Activated naive CD4-positive, alpha-beta T cell treated with anti-CD3 and anti-CD28 coated beads for 36 hours (primary cell): ENCODE data around the gene HACE1. TPM values are rescaled to one million over a fixed set of nuclear protein-coding genes. Genes with fewer than 3 reads are reported as not detected.
"Not testable (repeated sequence)": the region's sequence is repeated elsewhere in the genome, so short reads cannot be mapped to it uniquely, and the experiment has no call there.

ENCODE experiments used
- CTCF ChIA-PET: fragments of 350-600 bp; sonication (Branson Sonifier 250); formaldehyde crosslinking; loops from one replicate; lab custom pipeline; 2021; ENCODE audit warnings: antibody characterized with exemption; lab: Charles Lee
- DNase-seq: peaks from one replicate; pipeline ENCODE4 v3.0.0-alpha.2; 2020
- H3K27ac Mint-ChIP-seq: one replicate; pipeline ENCODE4 v1.8.0; 2021; ENCODE audit warnings: mild to moderate bottlenecking, mixed read lengths
- H3K27me3 Mint-ChIP-seq: one replicate; pipeline ENCODE4 v1.8.0; 2021; ENCODE audit warnings: low read depth, mixed read lengths
- H3K36me3 Mint-ChIP-seq: one replicate; pipeline ENCODE4 v1.8.0; 2021; ENCODE audit warnings: low read depth, mixed read lengths
- H3K4me1 Mint-ChIP-seq: one replicate; pipeline ENCODE4 v1.8.0; 2021; ENCODE audit warnings: low read depth, mixed read lengths
- H3K4me3 Mint-ChIP-seq: one replicate; pipeline ENCODE4 v1.8.0; 2021; ENCODE audit warnings: mild to moderate bottlenecking, moderate library complexity, mixed read lengths
- H3K9me3 Mint-ChIP-seq: one replicate; pipeline ENCODE4 v1.8.0; 2021; ENCODE audit warnings: mixed read lengths
- intact Hi-C: fragments of 100-400 bp; cut with micrococcal nuclease; formaldehyde crosslinking; loops from one replicate; pipeline ENCODE4 v1.15.1; 2023
- total RNA-seq, 2 experiments: library from RNA; stranded (reverse); gene quantifications; one replicate each; pipeline ENCODE4 v1.2.3, GENCODE V29; 2021

HACE1 gene
- total RNA-seq, 2 experiments from 2014 or later: 11.7 to 12.6 TPM

DNA sequence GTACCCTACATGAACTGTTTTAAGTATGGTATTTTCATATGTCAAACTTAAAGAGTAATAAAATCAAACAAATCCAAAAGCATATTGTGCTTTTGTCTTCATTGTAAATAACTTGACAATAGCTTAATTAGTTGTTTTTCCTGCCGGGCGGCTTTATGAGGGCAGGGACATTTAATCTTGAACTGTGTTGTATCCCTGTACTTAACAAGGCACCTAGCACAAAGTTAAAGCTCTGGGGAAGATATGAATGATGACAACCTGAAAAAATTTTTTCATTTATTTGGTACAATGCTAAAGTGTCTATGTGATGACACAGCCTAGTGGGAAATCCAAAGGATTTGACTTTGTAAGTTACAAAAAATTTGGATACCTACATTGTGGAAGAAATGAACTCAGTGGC is 502 bp upstream of the HACE1 start:
- H3K36me3 Mint-ChIP-seq: no peaks in the 10 kb centered on the region
- intact Hi-C loops: no loop called here
- no peaks in the 10 kb centered on the region for H3K9me3 Mint-ChIP-seq
- peaks cover 6% of the 10 kb centered on the region for H3K27me3 Mint-ChIP-seq
- H3K4me3 Mint-ChIP-seq: peak overlapping the region; percentile 91
- H3K27ac Mint-ChIP-seq: peak overlapping the region; percentile 41
- CTCF ChIA-PET: interaction anchor here (1.0 kb wide), 1 partner anchor 70 kb away, joined by 3 read pairs; no protein-coding TSS in a partner anchor
- no peak for DNase-seq
- H3K4me1 Mint-ChIP-seq: peaks cover 17% of the 10 kb centered on the region

DNA sequence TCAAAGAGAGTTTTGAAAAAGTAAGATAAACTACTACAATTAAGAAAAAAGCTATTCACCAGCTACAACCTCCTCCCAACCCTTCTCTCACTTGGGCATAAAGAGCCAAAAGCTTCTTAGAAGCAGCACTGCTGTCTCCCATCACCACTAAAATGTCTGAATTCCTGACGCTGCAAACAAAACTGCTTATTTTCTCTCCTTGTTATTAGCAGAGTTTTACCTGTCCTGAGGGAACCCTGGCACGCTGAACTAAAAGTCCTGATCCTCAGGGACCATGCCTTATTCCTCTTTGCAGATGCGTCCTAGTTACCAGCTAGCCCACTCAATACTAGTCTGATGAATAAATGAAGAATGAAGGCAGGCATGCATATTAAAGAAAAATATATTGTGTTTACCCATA is 1.1 kb downstream of the HACE1 start:
- intact Hi-C loops: loop anchor here (1.0 to 5.0 kb wide), 3 partner anchors 69 to 545 kb away; partner anchors contain the start of gene PREP
- H3K4me1 Mint-ChIP-seq: peaks cover 17% of the 10 kb centered on the region
- H3K27ac Mint-ChIP-seq: no peak overlapping the region
- DNase-seq: no peak
- H3K4me3 Mint-ChIP-seq: peak overlapping the region; percentile 91
- H3K27me3 Mint-ChIP-seq: peaks cover 4% of the 10 kb centered on the region
- no peaks in the 10 kb centered on the region for H3K9me3 Mint-ChIP-seq
- no peaks in the 10 kb centered on the region for H3K36me3 Mint-ChIP-seq
- CTCF ChIA-PET: interaction anchor here (0.6 to 1.3 kb wide), 3 partner anchors 8 to 77 kb away, joined by 3 to 5 read pairs (median 3); no protein-coding TSS in a partner anchor

GRCh38 chr6:104855507-104855906 is 4.2 kb downstream of the HACE1 start:
- intact Hi-C loops: loop anchor here (5.0 kb wide), 1 partner anchor 173 kb away; no protein-coding TSS in a partner anchor
- no peaks in the 10 kb centered on the region for H3K27me3 Mint-ChIP-seq
- H3K4me3 Mint-ChIP-seq: no peak overlapping the region
- CTCF ChIA-PET: no interaction called here
- DNase-seq: no peak
- H3K9me3 Mint-ChIP-seq: no peaks in the 10 kb centered on the region
- peaks cover 9% of the 10 kb centered on the region for H3K36me3 Mint-ChIP-seq
- peaks cover 17% of the 10 kb centered on the region for H3K4me1 Mint-ChIP-seq
- H3K27ac Mint-ChIP-seq: no peak overlapping the region

- H3K27me3 Mint-ChIP-seq, H3K9me3 Mint-ChIP-seq, H3K27ac Mint-ChIP-seq, H3K4me3 Mint-ChIP-seq, H3K4me1 Mint-ChIP-seq, DNase-seq, intact Hi-C loops: not testable (repeated sequence)
- H3K36me3 Mint-ChIP-seq: peaks cover 22% of the 10 kb centered on the region
- CTCF ChIA-PET: interaction anchor here (1.1 kb wide), 1 partner anchor 11 kb away, joined by 3 read pairs; no protein-coding TSS in a partner anchor
Measured at GRCh38 chr6:104847721-104848120, 12.0 kb downstream of the HACE1 start.

DNA sequence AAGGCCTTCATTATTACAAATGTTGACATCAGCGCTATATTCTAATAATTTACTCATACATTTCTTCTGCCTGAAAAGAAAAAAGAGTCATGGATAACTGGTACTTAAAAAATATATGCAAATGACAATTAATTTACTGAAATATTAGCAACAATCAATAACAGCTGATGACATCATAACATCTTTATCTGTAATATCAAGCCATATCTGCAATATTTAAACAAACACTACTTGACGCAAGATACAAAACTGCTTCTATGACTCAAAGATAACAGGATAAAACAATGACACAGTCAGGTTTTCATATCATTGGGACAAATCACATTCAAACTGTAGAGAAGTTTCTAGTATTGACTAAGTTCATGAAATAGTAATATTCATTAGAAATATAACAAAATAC is 16.5 kb downstream of the HACE1 start:
- Mint-ChIP-seq H3K27ac (no peak overlapping the region), H3K4me3 (no peak overlapping the region), H3K36me3 (peaks cover 21% of the 10 kb centered on the region), H3K4me1 (no peaks in the 10 kb centered on the region), H3K27me3 (no peaks in the 10 kb centered on the region), H3K9me3 (no peaks in the 10 kb centered on the region)
- intact Hi-C loops: no loop called here
- CTCF ChIA-PET: no interaction called here
- DNase-seq: no peak

DNA sequence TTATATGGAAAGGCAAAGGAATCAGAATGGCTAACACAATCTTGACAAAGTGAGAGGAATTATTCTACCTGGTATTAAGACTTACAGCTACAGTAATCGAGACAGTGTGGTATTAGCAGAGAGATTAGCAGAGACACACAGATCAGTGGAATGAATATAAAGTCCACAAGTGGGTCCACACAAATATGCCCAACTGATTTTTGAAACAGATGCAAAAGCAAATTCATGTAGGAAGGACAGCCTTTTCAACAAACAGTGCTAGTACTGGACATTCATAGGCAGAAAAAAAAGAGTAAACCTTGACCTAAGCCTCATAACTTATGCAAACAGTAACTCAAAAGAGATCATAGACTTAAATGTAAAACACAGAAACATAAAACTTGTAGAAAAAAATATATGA is 22.6 kb downstream of the HACE1 start:
- H3K9me3 Mint-ChIP-seq: no peaks in the 10 kb centered on the region
- DNase-seq: no peak
- no peaks in the 10 kb centered on the region for H3K27me3 Mint-ChIP-seq
- intact Hi-C loops: no loop called here
- CTCF ChIA-PET: no interaction called here
- no peak overlapping the region for H3K4me3 Mint-ChIP-seq
- H3K4me1 Mint-ChIP-seq: no peaks in the 10 kb centered on the region
- H3K27ac Mint-ChIP-seq: no peak overlapping the region
- peaks cover 41% of the 10 kb centered on the region for H3K36me3 Mint-ChIP-seq

- H3K4me1 Mint-ChIP-seq, CTCF ChIA-PET, H3K27me3 Mint-ChIP-seq, H3K27ac Mint-ChIP-seq, H3K4me3 Mint-ChIP-seq, DNase-seq, intact Hi-C loops, H3K9me3 Mint-ChIP-seq: not testable (repeated sequence)
- peaks cover 43% of the 10 kb centered on the region for H3K36me3 Mint-ChIP-seq
Measured at GRCh38 chr6:104836479-104837020, 23.2 kb downstream of the HACE1 start.

GRCh38 chr6:104835782-104836181 is 23.9 kb downstream of the HACE1 start:
- CTCF ChIA-PET: no interaction called here
- no peaks in the 10 kb centered on the region for H3K4me1 Mint-ChIP-seq
- DNase-seq: no peak
- H3K4me3 Mint-ChIP-seq: no peak overlapping the region
- peaks cover 46% of the 10 kb centered on the region for H3K36me3 Mint-ChIP-seq
- H3K9me3 Mint-ChIP-seq: no peaks in the 10 kb centered on the region
- H3K27ac Mint-ChIP-seq: no peak overlapping the region
- intact Hi-C loops: no loop called here
- H3K27me3 Mint-ChIP-seq: no peaks in the 10 kb centered on the region

DNA sequence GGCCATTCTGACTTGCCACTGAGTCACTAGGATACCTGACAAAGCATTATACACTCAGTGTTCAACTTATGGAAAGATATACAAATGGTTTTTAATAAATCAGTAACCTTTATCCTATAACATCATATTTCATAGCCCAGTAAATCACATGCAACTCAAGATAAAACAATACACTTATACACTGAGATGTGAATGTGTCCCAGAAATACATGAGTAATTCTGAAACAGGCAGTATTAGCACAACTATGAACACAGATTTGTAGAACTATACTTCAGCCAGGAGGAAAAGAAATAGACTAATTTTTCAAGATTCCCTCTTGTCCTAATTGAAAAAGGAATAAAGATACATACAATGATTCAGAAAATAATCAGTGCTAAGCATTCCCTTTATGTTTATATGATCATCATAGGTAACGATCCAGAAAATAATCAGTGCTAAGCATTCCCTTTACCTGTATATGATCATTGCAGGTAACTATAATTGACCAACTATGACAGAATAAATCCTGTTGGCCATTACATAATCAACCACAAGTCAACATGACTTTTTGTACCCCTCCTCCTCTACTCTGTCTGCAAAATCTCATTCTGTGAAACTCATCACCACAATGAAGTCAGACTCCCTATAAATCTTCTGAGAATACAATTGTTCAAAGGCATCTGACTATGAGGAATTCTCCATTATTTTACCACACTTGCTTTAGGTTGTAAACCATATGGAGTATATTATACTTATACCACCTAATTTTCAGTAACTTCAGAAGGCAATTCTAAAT is 30.3 kb downstream of the HACE1 start:
- Mint-ChIP-seq H3K27ac (no peak overlapping the region), H3K4me3 (no peak overlapping the region), H3K9me3 (peaks cover 3% of the 10 kb centered on the region), H3K27me3 (no peaks in the 10 kb centered on the region), H3K4me1 (peaks cover 5% of the 10 kb centered on the region), H3K36me3 (peaks cover 25% of the 10 kb centered on the region)
- DNase-seq: no peak
- intact Hi-C loops: no loop called here
- CTCF ChIA-PET: no interaction called here

GRCh38 chr6:104828478-104828877 is 31.2 kb downstream of the HACE1 start:
- no peak overlapping the region for H3K4me3 Mint-ChIP-seq
- intact Hi-C loops: no loop called here
- H3K4me1 Mint-ChIP-seq: peaks cover 5% of the 10 kb centered on the region
- CTCF ChIA-PET: no interaction called here
- H3K36me3 Mint-ChIP-seq: peaks cover 24% of the 10 kb centered on the region
- no peaks in the 10 kb centered on the region for H3K27me3 Mint-ChIP-seq
- H3K27ac Mint-ChIP-seq: no peak overlapping the region
- H3K9me3 Mint-ChIP-seq: peaks cover 3% of the 10 kb centered on the region
- no peak for DNase-seq

GRCh38 chr6:104820820-104821219 is 38.9 kb downstream of the HACE1 start:
- H3K4me3 Mint-ChIP-seq, DNase-seq, H3K27me3 Mint-ChIP-seq, H3K9me3 Mint-ChIP-seq, intact Hi-C loops, H3K4me1 Mint-ChIP-seq, CTCF ChIA-PET, H3K27ac Mint-ChIP-seq: not testable (repeated sequence)
- H3K36me3 Mint-ChIP-seq: peaks cover 40% of the 10 kb centered on the region

DNA sequence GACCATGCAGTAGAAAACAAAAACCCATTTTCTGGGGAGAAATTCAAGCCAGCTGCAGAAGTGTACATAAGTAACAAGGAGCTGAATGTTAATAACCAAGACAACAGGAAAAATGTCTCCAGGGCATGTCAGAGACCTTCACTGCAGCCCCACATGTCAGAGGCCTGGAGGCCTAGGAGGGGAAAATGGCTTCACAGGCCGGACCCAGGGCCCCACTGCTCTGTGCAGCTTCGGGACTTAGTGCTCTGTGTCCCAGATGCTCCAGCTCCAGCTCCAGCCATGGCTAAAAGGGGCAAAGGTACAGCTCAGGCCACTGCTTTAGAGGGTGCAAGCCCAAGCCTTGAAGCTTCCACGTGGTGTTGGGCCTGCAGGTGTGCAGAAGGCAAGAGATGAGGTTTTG is 43.6 kb downstream of the HACE1 start:
- intact Hi-C loops: no loop called here
- H3K27ac Mint-ChIP-seq: no peak overlapping the region
- peaks cover 10% of the 10 kb centered on the region for H3K9me3 Mint-ChIP-seq
- DNase-seq: no peak
- CTCF ChIA-PET: no interaction called here
- no peaks in the 10 kb centered on the region for H3K27me3 Mint-ChIP-seq
- peaks cover 48% of the 10 kb centered on the region for H3K36me3 Mint-ChIP-seq
- no peak overlapping the region for H3K4me3 Mint-ChIP-seq
- H3K4me1 Mint-ChIP-seq: peaks cover 13% of the 10 kb centered on the region

- DNase-seq: peak; percentile 9
- CTCF ChIA-PET: no interaction called here
- peaks cover 13% of the 10 kb centered on the region for H3K4me1 Mint-ChIP-seq
- H3K9me3 Mint-ChIP-seq: peaks cover 8% of the 10 kb centered on the region
- H3K4me3 Mint-ChIP-seq: no peak overlapping the region
- H3K27ac Mint-ChIP-seq: no peak overlapping the region
- H3K36me3 Mint-ChIP-seq: peaks cover 40% of the 10 kb centered on the region
- no peaks in the 10 kb centered on the region for H3K27me3 Mint-ChIP-seq
- intact Hi-C loops: loop anchor here (2.0 kb wide), 1 partner anchor 26 kb away; no protein-coding TSS in a partner anchor
Measured at GRCh38 chr6:104814743-104815142, 45.0 kb downstream of the HACE1 start.
